Cardiac fibroblast (primary cell): ENCODE results near the gene TADA2A.

Source experiments
- DNase-seq, 2 donors: peaks; one replicate each; pipeline versions ENCODE4 v3.0.0 to v3.0.0-alpha.2; 2010; ENCODE audit warnings: low read depth in 2 of 2
- H3K4me3 ChIP-seq, 2 donors: replicated peaks in 1 of 2; 1 replicate in 1 of 2; 2 replicates in 1 of 2; pipeline ENCODE4 v1.5.1; 2011; ENCODE audit warnings: low read depth in 2 of 2, low read length in 2 of 2, mild to moderate bottlenecking in 2 of 2, moderate library complexity in 1 of 2
- CTCF ChIP-seq: IDR thresholded peaks from one replicate; pipeline ENCODE4 v1.5.1; 2011; ENCODE audit warnings: low read depth, mild to moderate bottlenecking, low read length, inconsistent platforms

Gene TADA2A

GRCh38 chr17:37512442-37513068, 105.9 kb downstream of the TADA2A start:
- no peak for DNase-seq
- TF ChIP-seq CTCF = no peak
- no peak overlapping the region for H3K4me3 ChIP-seq

- DNase-seq = no peak
- H3K4me3 ChIP-seq = no peak overlapping the region
- no peak for TF ChIP-seq CTCF
These were observed 107.0 kb downstream of the TADA2A start for GRCh38 chr17:37513711-37514110.

- no peak overlapping the region for H3K4me3 ChIP-seq
- DNase-seq = peak in 1 of 2 donors; percentile 35
- TF ChIP-seq CTCF = no peak
These were observed 109.5 kb downstream of the TADA2A start for GRCh38 chr17:37516127-37516571.

- DNase-seq = no peak
- H3K4me3 ChIP-seq = no peak overlapping the region
- no peak for TF ChIP-seq CTCF
These were observed 111.2 kb downstream of the TADA2A start for GRCh38 chr17:37517881-37518280.

GRCh38 chr17:37518826-37519225, 112.1 kb downstream of the TADA2A start:
- no peak for TF ChIP-seq CTCF
- DNase-seq = peak in 1 of 2 donors; percentile 33
- no peak overlapping the region for H3K4me3 ChIP-seq

- DNase-seq = peak in 1 of 2 donors; percentile 10
- no peak for TF ChIP-seq CTCF
- H3K4me3 ChIP-seq = no peak overlapping the region
These were observed 112.7 kb downstream of the TADA2A start for GRCh38 chr17:37519251-37519985.
